AG10803 (cell line): ENCODE results near the gene CTSZ.

Experiments
- DNase-seq: peaks from one replicate; pipeline ENCODE4 v3.0.0; 2010; ENCODE audit warnings: low read depth
- H3K4me3 ChIP-seq: 2 replicates; pipeline ENCODE4 v1.5.1; 2011; ENCODE audit warnings: mild to moderate bottlenecking, low read length, control low read depth
- CTCF ChIP-seq: conservative IDR thresholded peaks from 2 replicates; pipeline ENCODE4 v1.5.1; 2011; ENCODE audit warnings: mild to moderate bottlenecking, low read length, control low read depth, inconsistent platforms

Gene CTSZ

GRCh38 chr20:59040667-59041066, 33.6 kb upstream of the CTSZ start:
- H3K4me3 ChIP-seq = no peak overlapping the region
- TF ChIP-seq CTCF = no peak
- DNase-seq = no peak

GRCh38 chr20:59039233-59039632, 32.2 kb upstream of the CTSZ start:
- no peak for TF ChIP-seq CTCF
- peak; percentile 40 for DNase-seq
- no peak overlapping the region for H3K4me3 ChIP-seq

- TF ChIP-seq CTCF = no peak
- no peak for DNase-seq
- H3K4me3 ChIP-seq = no peak overlapping the region
These were observed 30.3 kb upstream of the CTSZ start for GRCh38 chr20:59037386-59037785.

- DNase-seq = no peak
- TF ChIP-seq CTCF = no peak
- H3K4me3 ChIP-seq = no peak overlapping the region
These were observed 28.3 kb upstream of the CTSZ start for GRCh38 chr20:59035381-59035780.

- no peak overlapping the region for H3K4me3 ChIP-seq
- DNase-seq = no peak
- no peak for TF ChIP-seq CTCF
These were observed 26.6 kb upstream of the CTSZ start for GRCh38 chr20:59033616-59034165.

- no peak for TF ChIP-seq CTCF
- DNase-seq = no peak
- H3K4me3 ChIP-seq = peak overlapping the region; percentile 64
These were observed 26.0 kb upstream of the CTSZ start for GRCh38 chr20:59033093-59033492.

- peak overlapping the region; percentile 64 for H3K4me3 ChIP-seq
- peak; percentile 15; the same call in 1 of the 2 replicates for TF ChIP-seq CTCF
- no peak for DNase-seq
These were observed 25.6 kb upstream of the CTSZ start for GRCh38 chr20:59032713-59033059.
